ENCODE results near the gene USP1. TPM values are rescaled to one million over a fixed set of nuclear protein-coding genes. Genes with fewer than 3 reads are reported as not detected.

USP1 gene
- total RNA-seq, 1 experiment from 2014 or later: 42.9 TPM

DNA sequence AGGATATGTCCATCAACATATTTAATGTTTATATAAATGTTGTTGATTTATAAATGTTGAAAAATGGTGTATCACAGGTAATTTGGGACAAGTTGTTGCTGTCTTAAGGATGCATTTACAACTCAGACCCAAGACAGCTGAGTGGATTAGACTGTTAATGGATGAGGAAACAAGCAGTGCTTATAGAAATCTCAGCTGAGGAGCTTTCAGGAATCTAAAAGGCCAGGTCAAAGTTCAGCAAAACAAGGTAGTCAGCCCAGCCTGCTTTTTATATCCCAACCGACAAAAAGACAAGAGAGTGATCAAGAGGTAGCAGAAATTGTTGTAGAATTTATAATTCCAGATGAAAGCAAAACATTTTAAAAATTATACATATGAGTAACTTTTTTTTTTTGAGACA is 16.6 kb upstream of the USP1 start:
- no peak overlapping the region for H3K4me3 ChIP-seq (ENCODE audit: low read depth in 2 of 2, low read length in 2 of 2)
- no peaks in the 10 kb centered on the region for H3K36me3 ChIP-seq (ENCODE audit: control insufficient read depth, insufficient read depth, low read length)
- no peaks in the 10 kb centered on the region for H3K27me3 ChIP-seq (ENCODE audit: control insufficient read depth, insufficient read depth, low read length)
- no peak for ATAC-seq
- in situ Hi-C loops (cut with HindIII; ENCODE audit: low pct_unique_long_range_greater_than_20kb, low sequenced_read_pairs): no loop called here
- TF ChIP-seq TCF7L2 (IDR thresholded peaks at IDR 0.05; ENCODE audit: low read depth, low read length): no peak
- TF ChIP-seq, protein P1, sequence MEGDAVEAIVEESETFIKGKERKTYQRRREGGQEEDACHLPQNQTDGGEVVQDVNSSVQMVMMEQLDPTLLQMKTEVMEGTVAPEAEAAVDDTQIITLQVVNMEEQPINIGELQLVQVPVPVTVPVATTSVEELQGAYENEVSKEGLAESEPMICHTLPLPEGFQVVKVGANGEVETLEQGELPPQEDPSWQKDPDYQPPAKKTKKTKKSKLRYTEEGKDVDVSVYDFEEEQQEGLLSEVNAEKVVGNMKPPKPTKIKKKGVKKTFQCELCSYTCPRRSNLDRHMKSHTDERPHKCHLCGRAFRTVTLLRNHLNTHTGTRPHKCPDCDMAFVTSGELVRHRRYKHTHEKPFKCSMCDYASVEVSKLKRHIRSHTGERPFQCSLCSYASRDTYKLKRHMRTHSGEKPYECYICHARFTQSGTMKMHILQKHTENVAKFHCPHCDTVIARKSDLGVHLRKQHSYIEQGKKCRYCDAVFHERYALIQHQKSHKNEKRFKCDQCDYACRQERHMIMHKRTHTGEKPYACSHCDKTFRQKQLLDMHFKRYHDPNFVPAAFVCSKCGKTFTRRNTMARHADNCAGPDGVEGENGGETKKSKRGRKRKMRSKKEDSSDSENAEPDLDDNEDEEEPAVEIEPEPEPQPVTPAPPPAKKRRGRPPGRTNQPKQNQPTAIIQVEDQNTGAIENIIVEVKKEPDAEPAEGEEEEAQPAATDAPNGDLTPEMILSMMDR (IDR thresholded peaks at IDR 0.05): no peak
- TF ChIP-seq SIN3A (IDR thresholded peaks at IDR 0.05; ENCODE audit: borderline replicate concordance, insufficient read depth, low read depth, low read length): no peak
- TF ChIP-seq, protein P2, sequence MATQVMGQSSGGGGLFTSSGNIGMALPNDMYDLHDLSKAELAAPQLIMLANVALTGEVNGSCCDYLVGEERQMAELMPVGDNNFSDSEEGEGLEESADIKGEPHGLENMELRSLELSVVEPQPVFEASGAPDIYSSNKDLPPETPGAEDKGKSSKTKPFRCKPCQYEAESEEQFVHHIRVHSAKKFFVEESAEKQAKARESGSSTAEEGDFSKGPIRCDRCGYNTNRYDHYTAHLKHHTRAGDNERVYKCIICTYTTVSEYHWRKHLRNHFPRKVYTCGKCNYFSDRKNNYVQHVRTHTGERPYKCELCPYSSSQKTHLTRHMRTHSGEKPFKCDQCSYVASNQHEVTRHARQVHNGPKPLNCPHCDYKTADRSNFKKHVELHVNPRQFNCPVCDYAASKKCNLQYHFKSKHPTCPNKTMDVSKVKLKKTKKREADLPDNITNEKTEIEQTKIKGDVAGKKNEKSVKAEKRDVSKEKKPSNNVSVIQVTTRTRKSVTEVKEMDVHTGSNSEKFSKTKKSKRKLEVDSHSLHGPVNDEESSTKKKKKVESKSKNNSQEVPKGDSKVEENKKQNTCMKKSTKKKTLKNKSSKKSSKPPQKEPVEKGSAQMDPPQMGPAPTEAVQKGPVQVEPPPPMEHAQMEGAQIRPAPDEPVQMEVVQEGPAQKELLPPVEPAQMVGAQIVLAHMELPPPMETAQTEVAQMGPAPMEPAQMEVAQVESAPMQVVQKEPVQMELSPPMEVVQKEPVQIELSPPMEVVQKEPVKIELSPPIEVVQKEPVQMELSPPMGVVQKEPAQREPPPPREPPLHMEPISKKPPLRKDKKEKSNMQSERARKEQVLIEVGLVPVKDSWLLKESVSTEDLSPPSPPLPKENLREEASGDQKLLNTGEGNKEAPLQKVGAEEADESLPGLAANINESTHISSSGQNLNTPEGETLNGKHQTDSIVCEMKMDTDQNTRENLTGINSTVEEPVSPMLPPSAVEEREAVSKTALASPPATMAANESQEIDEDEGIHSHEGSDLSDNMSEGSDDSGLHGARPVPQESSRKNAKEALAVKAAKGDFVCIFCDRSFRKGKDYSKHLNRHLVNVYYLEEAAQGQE (IDR thresholded peaks at IDR 0.05; ENCODE audit: insufficient read depth in 1 of 2, low read depth in 2 of 2, low read length in 1 of 2): no peak
- TF ChIP-seq POLR2AphosphoS5 (IDR thresholded peaks at IDR 0.05; ENCODE audit: low read depth, low read length): no peak
- H3K4me1 ChIP-seq (ENCODE audit: control insufficient read depth, insufficient read depth, low read length): no peaks in the 10 kb centered on the region
- intact Hi-C loops (cut with micrococcal nuclease; ENCODE audit: unreplicated experiment): no loop called here
- H3K9me3 ChIP-seq (ENCODE audit: control insufficient read depth, insufficient read depth, low read depth, low read length): no peaks in the 10 kb centered on the region
- no peak for DNase-seq (ENCODE audit: low read depth, low spot score)
- H3K27ac ChIP-seq (ENCODE audit: low read length): no peak overlapping the region
- CTCF ChIA-PET: interaction anchor here (0.7 kb wide), 1 partner anchor 285 kb away, joined by 3 read pairs; no protein-coding TSS in a partner anchor
- no TSS peak for BruUV-seq (replicated peaks)
- POLR2A ChIA-PET: no interaction called here

DNA sequence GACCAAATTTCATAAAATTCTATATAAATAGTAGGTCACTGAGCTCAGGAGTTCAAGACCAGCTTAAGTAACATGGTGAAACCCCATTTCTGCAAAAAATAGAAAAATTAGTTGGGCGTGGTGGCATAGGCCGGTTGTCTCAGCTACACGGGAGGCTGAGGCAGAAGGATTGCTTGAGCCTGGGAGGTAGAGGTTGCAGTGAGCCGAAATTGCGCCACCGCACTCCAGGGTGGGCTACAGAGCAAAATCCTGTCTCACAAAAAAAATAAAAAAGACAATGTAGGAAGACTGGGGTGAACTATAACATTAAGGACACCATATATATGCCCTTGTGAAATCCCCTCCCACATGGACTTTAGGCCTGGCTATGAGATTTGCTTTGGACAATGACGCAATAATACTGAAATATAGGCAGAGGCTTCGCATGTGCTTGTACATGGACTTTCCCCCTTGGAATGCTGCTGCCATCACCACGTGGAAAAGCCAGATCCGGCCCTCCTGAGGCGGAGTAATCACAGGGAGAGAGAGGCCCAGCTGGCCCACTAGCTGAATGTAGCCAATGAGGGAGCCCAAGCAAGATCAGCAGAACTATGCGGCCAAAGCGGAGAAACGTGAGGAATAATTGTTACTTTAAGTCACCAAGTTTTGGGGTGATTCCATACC is 13.1 kb upstream of the USP1 start:
- no TSS peak for BruUV-seq (replicated peaks)
- TF ChIP-seq SIN3A (IDR thresholded peaks at IDR 0.05; ENCODE audit: borderline replicate concordance, insufficient read depth, low read depth, low read length) (no peak), TCF7L2 (IDR thresholded peaks at IDR 0.05; ENCODE audit: low read depth, low read length) (no peak), POLR2AphosphoS5 (IDR thresholded peaks at IDR 0.05; ENCODE audit: low read depth, low read length) (no peak)
- TF ChIP-seq, protein P1 (IDR thresholded peaks at IDR 0.05): no peak
- TF ChIP-seq, protein P2 (IDR thresholded peaks at IDR 0.05; ENCODE audit: insufficient read depth in 1 of 2, low read depth in 2 of 2, low read length in 1 of 2): no peak
- H3K4me3 ChIP-seq (ENCODE audit: low read depth in 2 of 2, low read length in 2 of 2): no peak overlapping the region
- H3K27me3 ChIP-seq (ENCODE audit: control insufficient read depth, insufficient read depth, low read length): no peaks in the 10 kb centered on the region
- H3K27ac ChIP-seq (ENCODE audit: low read length): no peak overlapping the region
- no peak for ATAC-seq
- H3K9me3 ChIP-seq (ENCODE audit: control insufficient read depth, insufficient read depth, low read depth, low read length): no peaks in the 10 kb centered on the region
- no peak for DNase-seq (ENCODE audit: low read depth, low spot score)
- POLR2A ChIA-PET: no interaction called here
- CTCF ChIA-PET: no interaction called here
- H3K4me1 ChIP-seq (ENCODE audit: control insufficient read depth, insufficient read depth, low read length): no peaks in the 10 kb centered on the region
- in situ Hi-C loops (cut with HindIII; ENCODE audit: low pct_unique_long_range_greater_than_20kb, low sequenced_read_pairs) (no loop called here), intact Hi-C loops (cut with micrococcal nuclease; ENCODE audit: unreplicated experiment) (no loop called here)
- no peaks in the 10 kb centered on the region for H3K36me3 ChIP-seq (ENCODE audit: control insufficient read depth, insufficient read depth, low read length)
